Fibroblast of skin of right quadriceps (primary cell): ENCODE measurements around the gene SLC66A1.

Experiments
- DNase-seq: peaks from one replicate; pipeline ENCODE4 v3.0.0-alpha.2; 2013

Gene SLC66A1

GRCh38 chr1:19326748-19327065, 14.6 kb downstream of the SLC66A1 start:
- DNase-seq, result no peak

- no peak for DNase-seq
Observed at GRCh38 chr1:19327301-19327700, 15.2 kb downstream of the SLC66A1 start.

GRCh38 chr1:19327736-19328135, 15.6 kb downstream of the SLC66A1 start:
- no peak for DNase-seq

DNA sequence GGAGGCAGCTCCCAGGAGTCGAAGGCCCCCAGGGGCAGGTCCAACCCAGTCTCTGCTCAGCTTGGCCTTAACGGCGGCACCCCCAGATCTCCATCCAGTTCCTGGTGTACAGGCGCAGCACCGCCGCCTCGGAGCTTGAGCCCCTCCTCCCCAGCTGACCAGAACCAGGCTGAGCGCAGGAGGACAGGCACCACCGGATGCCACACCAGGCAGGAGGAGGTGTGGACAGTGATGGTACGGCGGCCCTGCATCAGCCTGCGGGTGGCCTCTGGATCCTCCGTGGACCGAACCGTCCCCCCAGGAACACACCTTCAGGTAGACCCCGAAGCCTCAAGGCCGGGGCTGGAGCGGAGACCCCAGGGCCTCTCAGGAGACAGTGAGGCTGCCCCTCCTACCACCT, 16.4 kb downstream of the SLC66A1 start:
- DNase-seq, result no peak

- DNase-seq, result no peak
Observed at GRCh38 chr1:19329188-19329587, 17.1 kb downstream of the SLC66A1 start.

DNA sequence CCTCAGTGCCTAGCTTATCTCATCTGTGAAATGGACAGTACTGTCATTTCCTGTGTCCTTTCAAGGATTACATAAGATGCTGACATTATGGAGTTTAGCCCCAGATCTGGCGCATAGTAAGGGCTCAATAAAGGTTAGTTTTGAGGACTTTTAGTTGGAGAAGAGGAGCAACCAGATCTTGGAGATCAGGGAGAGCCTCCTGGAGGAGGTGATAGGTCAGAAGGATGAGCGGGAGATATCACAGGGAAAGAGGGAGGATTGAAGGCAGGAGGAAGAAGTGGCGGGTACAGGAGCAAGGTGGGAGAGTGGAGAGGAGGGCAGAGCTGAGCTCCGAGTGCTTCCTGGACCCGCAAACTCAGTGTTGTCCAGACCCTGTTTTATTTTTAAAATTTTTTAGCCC, 17.5 kb downstream of the SLC66A1 start:
- DNase-seq, result no peak

- no peak for DNase-seq
Observed at GRCh38 chr1:19330449-19331135, 18.5 kb downstream of the SLC66A1 start.

DNA sequence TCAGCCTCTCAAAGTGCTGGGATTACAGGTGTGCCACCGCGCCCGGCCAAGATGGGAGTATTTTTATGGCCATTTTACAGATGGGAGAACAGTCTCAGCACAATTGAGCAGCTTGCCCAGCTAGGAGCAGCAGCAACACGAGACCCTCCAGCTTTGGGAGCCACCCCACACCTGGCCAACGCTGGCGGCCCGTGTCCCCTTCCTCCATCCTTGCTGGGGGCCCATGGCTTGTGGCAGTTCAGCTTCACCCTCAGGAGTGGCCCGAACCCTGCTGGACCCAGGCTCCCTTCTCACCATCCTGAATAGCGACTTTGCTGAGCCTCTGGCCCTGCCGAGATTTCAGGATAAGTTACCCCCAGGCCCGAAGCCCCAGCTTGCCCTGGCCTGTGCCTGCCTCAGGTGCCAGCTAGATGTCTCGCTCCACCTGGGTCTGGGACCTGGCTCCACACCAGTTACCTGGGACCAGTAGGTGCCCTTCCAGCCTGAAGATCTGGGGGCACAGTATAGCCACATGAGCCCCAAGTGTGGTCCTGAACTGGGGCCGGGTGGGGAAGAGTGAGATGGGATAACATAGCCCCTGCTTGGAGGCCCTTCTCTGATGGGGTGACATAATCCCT, 19.2 kb downstream of the SLC66A1 start:
- DNase-seq, result no peak

DNA sequence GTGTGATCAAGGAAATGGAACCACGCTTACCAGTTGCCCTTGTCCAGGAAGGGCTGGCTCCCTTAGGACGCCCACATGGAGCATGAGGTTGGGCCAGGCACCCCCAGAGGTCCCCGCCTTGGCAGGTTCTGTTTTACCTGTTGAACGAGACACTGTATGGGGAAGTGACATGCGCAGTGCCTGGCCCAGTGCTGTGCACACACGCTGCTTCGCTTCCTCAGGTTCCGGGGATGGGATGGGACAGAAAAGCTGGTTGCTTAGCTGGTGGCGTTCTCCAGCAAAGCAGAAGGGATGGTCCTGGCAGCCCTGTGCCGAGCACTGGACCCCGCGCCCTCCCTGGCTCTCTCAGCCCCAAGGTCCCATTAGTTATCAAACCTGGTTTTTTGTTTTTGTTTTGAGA, 20.7 kb downstream of the SLC66A1 start:
- no peak for DNase-seq

- peak; percentile 17 for DNase-seq
Observed at GRCh38 chr1:19333587-19334354, 21.6 kb downstream of the SLC66A1 start.

- DNase-seq, result no peak
Observed at GRCh38 chr1:19336543-19336942, 24.4 kb downstream of the SLC66A1 start.

- no peak for DNase-seq
Observed at GRCh38 chr1:19337289-19337688, 25.2 kb downstream of the SLC66A1 start.

GRCh38 chr1:19338323-19338762, 26.2 kb downstream of the SLC66A1 start:
- peak; percentile 49 for DNase-seq

GRCh38 chr1:19339214-19339861, 27.2 kb downstream of the SLC66A1 start:
- DNase-seq, result no peak

DNA sequence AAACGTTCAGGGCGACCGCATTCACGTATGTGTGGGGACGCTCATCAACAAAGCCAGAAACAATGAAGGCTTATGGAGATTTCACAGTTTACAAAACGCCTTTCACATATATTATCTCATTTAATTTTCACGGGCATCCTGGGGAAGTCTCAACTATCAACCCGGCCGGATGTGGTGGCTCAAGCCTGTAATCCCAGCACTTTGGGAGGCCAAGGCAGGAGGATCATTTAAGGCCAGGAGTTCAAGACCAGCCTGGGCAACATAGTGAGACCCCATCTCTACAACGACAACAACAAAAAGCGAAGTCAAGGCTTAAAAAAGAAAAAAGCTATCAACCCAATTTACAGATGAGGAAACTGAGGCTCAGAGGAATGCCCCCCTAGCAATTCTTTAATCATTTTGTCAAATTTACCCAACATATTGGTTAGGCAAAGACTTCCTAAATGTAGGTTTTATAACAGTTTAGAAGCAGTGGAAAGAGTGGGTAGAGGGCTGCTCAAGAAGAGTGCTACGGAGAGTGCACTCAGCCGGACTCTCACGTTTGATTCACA, 28.3 kb downstream of the SLC66A1 start:
- no peak for DNase-seq

DNA sequence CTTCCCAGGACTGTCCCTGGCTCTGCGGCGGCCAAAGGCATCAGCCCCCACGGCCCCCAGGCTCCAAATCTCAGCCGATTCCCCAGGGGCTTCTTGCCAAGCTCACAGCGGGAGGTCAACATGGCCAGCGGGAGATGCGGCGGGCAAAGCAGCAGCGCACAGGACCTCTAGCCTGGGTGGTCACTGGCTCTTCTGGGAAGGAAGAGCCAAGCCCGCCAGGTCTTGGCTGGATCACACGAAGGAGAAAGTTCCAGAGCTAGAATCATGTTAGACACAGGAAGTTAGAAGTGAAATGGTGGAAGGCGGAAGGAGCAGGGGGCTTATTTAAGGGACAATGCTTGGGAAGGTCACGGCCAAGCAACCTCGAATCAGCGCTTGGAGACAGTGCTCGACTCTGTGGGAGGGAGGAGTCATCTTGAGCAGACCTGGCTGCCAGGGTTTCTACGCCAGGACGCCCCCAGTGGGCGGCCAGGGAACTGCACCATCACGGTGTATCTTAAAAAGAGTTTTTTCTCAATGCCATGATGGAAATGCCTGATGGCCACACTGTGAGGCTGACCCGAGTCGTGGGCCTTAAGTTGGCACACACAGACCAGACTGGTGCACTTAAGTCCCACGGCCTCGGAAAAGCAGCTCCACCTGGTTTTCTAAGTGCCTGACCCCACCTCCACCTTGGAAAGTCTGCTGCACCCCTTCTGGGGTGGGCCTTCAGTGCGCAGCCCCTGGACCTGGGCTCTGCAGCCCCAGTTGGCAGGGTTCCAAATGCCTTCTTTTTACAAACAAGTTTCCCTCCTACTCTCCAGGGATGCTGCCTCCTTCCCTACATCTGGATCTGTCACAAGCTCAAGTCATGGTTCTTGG, 29.3 kb downstream of the SLC66A1 start:
- peak; percentile 63 for DNase-seq

DNA sequence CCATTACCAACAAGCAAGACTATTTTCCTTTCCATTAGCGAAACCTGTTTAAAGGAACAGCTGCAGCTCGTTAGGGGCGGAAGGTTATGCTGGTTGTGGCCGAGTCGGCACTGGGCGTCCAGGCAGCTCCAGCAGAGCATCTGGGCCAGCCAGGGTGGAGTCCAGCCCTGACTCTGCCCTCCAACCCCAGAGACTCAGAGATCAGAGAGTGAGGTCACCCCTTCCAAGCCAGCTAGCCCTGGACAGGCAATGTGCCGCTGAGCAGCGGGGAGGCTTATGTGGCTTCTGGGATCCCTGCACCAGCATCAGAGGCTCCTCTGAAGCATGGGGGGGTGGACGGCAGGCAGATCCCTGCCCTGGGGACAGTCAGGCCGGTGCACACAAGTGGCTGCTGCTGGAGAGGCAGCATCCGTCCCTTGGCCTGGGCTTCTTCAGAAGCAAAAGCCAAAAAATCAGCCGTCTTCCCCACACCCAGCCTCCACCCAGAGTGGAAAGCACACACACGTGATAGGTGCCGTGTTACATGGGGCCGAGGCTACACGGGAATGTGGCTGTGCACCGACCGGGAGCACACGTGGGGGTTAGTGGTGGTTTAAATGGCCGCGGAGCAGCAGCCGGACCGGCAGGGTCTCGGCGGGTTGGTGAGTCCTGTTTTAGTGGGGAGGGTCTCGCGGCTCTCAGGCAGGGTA, 30.1 kb downstream of the SLC66A1 start:
- no peak for DNase-seq

DNA sequence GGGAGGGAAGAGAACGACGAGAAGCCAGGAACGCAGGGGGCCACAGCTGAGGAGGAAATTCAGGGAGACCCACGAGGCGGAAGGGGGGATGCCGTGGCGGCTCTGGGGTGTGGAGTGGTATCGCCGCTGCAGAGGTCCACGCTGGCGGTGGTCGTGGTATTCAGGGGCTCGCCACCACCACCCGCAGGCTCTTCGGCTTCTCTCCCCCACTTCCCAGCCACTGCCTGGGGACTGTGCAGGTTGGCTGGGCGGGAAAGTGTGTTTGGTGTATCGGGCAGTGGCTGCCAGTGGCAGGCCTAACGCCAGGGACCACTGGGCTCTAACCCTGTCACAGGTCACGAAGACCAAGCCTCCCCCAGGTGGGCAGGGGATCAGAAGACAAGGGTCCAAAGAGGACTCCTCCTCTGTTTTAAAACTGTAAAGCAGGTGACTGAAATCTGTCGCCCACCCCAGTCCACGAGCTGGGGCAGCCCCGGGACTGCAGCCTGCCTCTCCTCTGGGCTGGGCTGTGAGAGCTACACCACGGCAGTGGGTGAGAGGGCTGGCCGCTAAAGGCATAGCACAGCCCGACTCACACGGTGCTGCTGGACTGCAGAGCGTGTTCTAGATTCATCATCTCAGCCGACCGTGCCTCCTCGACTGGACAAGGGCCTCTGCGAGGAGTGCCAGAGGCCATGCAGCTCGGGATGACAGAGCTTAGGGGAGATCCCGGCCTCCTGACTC, 30.9 kb downstream of the SLC66A1 start:
- DNase-seq, result peak; percentile 28

DNA sequence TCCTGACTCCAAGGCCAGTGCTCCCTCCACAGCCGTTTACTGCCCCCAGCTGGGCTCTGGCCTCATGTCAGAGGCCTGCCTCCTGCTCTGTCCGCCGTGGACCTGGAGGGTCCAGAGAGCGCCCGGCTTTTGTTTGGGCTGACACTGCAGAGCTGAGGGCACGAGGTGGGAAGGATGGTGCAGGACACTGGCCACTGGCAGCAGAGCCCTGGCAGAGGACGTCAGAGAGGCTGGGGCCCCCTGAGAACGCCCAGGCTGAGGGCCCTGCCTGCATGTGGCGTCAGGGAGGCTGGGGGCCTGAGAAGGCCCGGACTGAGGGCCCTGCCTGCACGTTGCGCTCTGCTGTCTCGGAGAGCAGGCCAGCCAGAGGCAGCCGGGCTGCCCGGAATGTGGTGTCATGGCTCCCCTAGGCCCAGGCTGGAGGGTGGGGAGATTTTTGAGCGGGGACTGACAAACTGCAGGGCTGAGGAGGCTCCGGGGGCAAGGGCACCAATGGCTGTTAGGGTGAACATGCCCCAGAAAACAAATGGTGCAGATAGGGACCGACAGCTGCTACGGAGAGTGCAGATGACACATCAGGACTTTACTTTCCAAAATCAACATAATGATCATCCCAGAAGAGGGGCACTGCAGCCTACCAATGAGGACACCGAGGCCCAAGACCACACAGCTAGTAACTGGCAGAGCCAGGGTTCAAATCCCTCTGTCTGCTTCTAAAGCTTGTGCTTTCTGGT, 31.7 kb downstream of the SLC66A1 start:
- DNase-seq, result no peak

DNA sequence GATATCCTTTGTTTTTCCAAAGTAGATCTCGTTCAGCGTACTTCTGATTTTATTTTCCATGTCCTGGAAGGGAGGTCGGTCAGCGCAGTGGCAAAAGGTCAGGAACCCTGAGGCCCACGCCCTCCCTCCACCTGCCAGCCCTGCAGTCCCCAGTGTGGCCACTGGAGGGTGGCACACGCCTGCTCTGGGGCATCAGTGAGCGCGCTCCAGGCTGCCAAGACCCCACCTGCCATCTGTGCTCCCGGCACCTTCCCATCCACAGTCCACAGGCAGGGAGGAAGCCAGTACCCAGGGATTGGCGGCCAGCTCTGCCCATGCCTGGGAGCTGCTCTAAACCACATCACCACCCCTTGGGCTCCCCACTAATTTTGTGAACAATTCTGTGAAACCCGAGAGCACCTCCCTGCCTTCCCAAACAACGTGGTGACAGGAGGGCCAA, 32.3 kb downstream of the SLC66A1 start:
- peak; percentile 20 for DNase-seq
